Testis (tissue), 2 donors: Measurements from ENCODE around the gene TOX4.

Experiments
- CTCF ChIP-seq, 3 experiments: fragments of 450-650 bp in 2 of 3; fragments of 200-600 bp in 1 of 3; sonication (generic) in 1 of 3; IDR thresholded peaks; one replicate each; pipeline ENCODE4 v1.5.1; 2016 to 2019; ENCODE audit warnings: antibody characterized with exemption in 3 of 3, mild to moderate bottlenecking in 2 of 3, moderate library complexity in 1 of 3
- POLR2A ChIP-seq: fragments of 450-650 bp; IDR thresholded peaks from one replicate; pipeline ENCODE4 v1.6.1; 2017; ENCODE audit warnings: antibody characterized with exemption, mild to moderate bottlenecking, moderate library complexity

- TF ChIP-seq CTCF (IDR thresholded peaks at IDR 0.05) (no peak), POLR2A (no peak)
Observed at GRCh38 chr14:21475767-21476522, 1.1 kb upstream of the TOX4 start.
